Progenitor cell of endocrine pancreas (in vitro differentiated cells): ENCODE results near the gene ACAD10. TPM values are rescaled to one million over a fixed set of nuclear protein-coding genes. Genes with fewer than 3 reads are reported as not detected.

Experiments
- DNase-seq: peaks from one replicate; pipeline ENCODE4 v3.0.0; 2021; ENCODE audit warnings: low spot score; ENCODE audit not compliant: unreplicated experiment
- H3K27ac Mint-ChIP-seq: 2 replicates; pipeline ENCODE4 v1.8.0; 2021; ENCODE audit warnings: mild to moderate bottlenecking, moderate library complexity, mixed read lengths
- H3K27me3 Mint-ChIP-seq: 2 replicates; pipeline ENCODE4 v1.8.0; 2021; ENCODE audit warnings: mixed read lengths
- H3K36me3 Mint-ChIP-seq: 2 replicates; pipeline ENCODE4 v1.8.0; 2022; ENCODE audit warnings: mixed read lengths; ENCODE audit not compliant: insufficient read depth
- H3K4me1 Mint-ChIP-seq: 2 replicates; pipeline ENCODE4 v1.8.0; 2021; ENCODE audit warnings: low read depth, mixed read lengths
- H3K4me3 Mint-ChIP-seq: 2 replicates; pipeline ENCODE4 v1.8.0; 2021; ENCODE audit warnings: low read depth, mild to moderate bottlenecking, moderate library complexity, mixed read lengths
- H3K9me3 Mint-ChIP-seq: 2 replicates; pipeline ENCODE4 v1.8.0; 2021; ENCODE audit warnings: low read depth, mixed read lengths
- total RNA-seq: library from RNA; stranded (reverse); gene quantifications from 2 replicates; pipeline ENCODE4 v1.2.1, GENCODE V29; 2021
- TF ChIP-seq, protein P1 (sequence below): fragments of 200-600 bp; sonication (generic); IDR thresholded peaks from one replicate; pipeline ENCODE4 v1.5.0; 2021; ENCODE audit warnings: antibody characterized with exemption, mild to moderate bottlenecking; ENCODE audit not compliant: unreplicated experiment

Gene ACAD10
- total RNA-seq, 1 donor from 2014 or later = 62.3 TPM

DNA sequence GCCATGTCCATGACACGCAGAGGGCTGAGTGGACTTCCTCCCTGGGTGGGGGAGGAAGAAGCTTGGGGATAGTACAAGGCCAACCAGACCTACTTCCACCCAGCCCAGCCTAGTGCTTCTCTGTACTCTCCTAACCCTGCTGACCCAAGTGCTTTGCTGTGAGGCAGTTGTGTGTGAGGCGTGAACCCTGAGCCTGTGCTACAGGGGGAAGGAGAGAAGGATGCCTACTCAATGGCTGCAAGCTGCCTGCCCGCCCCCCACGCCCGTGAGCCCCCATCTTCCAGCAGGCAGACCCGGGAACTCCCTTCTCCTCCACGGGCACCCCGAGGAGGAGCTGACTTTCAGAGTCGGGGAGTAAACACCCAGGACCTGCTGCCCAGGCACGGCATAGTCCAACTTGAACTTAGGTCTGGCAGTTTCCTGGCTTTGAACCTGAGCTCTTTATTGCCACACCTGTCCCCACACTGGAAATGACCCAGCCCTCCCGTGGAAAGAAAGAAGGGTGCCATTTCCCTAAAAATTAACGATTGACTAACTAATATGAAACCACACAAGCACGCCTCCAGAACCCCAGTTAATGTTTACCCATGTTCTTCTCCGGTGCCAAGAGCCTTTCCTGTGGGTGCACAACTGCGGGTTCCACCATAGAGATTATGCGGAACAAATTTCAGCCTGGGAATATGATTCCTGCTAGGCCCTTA, 91.6 kb downstream of the ACAD10 start:
- TF ChIP-seq, protein P1, sequence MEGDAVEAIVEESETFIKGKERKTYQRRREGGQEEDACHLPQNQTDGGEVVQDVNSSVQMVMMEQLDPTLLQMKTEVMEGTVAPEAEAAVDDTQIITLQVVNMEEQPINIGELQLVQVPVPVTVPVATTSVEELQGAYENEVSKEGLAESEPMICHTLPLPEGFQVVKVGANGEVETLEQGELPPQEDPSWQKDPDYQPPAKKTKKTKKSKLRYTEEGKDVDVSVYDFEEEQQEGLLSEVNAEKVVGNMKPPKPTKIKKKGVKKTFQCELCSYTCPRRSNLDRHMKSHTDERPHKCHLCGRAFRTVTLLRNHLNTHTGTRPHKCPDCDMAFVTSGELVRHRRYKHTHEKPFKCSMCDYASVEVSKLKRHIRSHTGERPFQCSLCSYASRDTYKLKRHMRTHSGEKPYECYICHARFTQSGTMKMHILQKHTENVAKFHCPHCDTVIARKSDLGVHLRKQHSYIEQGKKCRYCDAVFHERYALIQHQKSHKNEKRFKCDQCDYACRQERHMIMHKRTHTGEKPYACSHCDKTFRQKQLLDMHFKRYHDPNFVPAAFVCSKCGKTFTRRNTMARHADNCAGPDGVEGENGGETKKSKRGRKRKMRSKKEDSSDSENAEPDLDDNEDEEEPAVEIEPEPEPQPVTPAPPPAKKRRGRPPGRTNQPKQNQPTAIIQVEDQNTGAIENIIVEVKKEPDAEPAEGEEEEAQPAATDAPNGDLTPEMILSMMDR = no peak
- H3K27ac Mint-ChIP-seq = no peak overlapping the region

DNA sequence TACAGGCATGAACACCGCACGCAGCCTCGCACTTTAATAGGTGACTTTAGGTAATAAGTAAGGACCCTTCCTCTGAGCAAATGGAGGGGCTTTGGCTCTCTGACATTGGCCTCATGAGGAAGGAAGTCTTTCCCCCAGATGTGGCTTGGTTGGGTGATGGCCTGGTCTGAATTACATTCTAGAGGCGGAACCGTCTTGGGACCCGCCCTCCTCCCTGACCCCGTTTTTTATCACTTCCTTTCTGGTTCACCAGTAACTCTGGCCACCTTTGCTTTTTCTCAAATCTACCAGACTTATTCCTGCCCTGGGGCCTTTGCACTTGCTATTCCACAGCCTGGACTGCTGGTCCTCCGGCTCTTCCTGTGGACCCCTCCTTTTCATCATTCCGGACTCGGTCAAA, 94.3 kb downstream of the ACAD10 start:
- Mint-ChIP-seq H3K9me3 (peaks cover 4% of the 10 kb centered on the region), H3K4me1 (peaks cover 18% of the 10 kb centered on the region), H3K36me3 (peaks cover 19% of the 10 kb centered on the region), H3K27me3 (no peaks in the 10 kb centered on the region), H3K4me3 (no peak overlapping the region), H3K27ac (no peak overlapping the region)
- no peak for DNase-seq
- TF ChIP-seq, protein P1 = no peak

More for the DNA sequence above, 91.6 kb downstream of the ACAD10 start:
- Mint-ChIP-seq H3K9me3 (peaks cover 4% of the 10 kb centered on the region), H3K4me3 (no peak overlapping the region), H3K4me1 (peaks cover 34% of the 10 kb centered on the region), H3K27me3 (no peaks in the 10 kb centered on the region), H3K36me3 (peaks cover 17% of the 10 kb centered on the region)
- DNase-seq = no peak

DNA sequence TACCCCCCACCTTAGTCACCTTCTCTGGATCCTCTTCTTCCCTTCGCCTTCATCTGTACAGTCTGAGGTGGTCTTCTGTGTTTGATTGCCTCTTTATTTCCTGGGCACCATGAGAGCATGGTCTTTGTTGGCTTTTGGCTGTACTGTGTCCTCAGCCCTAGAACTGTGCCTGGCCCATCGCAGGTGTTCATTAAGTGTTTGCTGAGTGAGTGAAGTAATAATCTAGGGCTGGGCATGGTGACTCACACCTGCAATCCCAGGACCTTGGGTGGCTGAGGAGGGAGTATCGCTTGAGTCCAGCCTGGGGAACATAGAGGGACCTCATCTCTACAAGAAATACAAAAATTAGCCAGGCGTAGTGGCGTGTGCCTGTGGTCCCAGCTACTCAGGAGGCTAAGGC, 94.8 kb downstream of the ACAD10 start:
- H3K9me3 Mint-ChIP-seq = peaks cover 4% of the 10 kb centered on the region
- no peak overlapping the region for H3K4me3 Mint-ChIP-seq
- DNase-seq = no peak
- H3K27me3 Mint-ChIP-seq = no peaks in the 10 kb centered on the region
- peak overlapping the region; percentile 33 for H3K27ac Mint-ChIP-seq
- peaks cover 21% of the 10 kb centered on the region for H3K36me3 Mint-ChIP-seq
- peaks cover 13% of the 10 kb centered on the region for H3K4me1 Mint-ChIP-seq
- TF ChIP-seq, protein P1 = no peak

DNA sequence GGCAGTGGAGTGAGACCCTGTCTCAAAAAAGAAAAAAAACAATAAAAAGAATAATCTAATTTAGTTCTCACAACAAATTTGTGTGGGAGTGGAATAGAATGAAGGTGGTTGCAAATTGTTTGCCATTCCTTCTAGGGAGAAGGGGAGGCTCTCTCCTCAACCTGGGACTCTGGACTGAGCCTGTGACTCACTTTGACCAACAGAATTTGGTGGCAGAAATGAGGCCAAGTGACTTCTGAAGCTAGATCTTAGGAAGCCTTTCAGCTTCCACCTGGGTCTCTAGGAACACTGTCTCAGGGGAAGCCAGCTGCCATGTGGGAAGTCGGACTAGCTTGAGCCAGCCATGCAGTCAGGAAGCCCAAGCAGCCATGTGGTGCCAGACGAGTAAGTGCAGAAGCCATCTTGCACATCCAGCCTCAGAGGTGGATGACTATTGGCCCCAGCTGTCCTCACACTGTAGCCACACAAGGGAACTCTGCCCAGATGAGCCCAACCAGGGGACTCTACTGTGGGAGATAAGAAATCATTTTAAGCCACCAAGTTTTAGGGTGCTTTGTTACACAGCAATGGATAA, 95.3 kb downstream of the ACAD10 start:
- H3K36me3 Mint-ChIP-seq = peaks cover 22% of the 10 kb centered on the region
- TF ChIP-seq, protein P1 = no peak

DNA sequence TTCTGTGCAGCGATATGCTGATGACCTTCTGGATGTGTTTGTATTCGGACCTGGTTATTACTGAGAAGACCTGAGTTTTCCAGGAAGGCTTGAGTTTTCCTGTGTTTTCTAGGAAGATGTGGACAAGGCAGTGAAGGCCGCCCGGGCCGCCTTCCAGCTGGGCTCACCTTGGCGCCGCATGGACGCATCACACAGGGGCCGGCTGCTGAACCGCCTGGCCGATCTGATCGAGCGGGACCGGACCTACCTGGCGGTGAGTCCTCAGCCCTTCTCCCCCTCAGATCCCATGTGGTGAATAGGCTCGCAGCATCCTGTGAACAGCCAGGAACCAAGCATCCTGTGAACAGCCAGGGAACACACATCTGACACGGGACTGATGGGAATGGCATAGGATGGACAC, 97.2 kb downstream of the ACAD10 start:
- peaks cover 4% of the 10 kb centered on the region for H3K9me3 Mint-ChIP-seq
- no peak for DNase-seq
- H3K27ac Mint-ChIP-seq = no peak overlapping the region
- TF ChIP-seq, protein P1 = no peak
- no peak overlapping the region for H3K4me3 Mint-ChIP-seq
- no peaks in the 10 kb centered on the region for H3K4me1 Mint-ChIP-seq
- H3K36me3 Mint-ChIP-seq = peaks cover 21% of the 10 kb centered on the region
- H3K27me3 Mint-ChIP-seq = no peaks in the 10 kb centered on the region

More for the DNA sequence above, 95.3 kb downstream of the ACAD10 start:
- no peak for DNase-seq
- H3K27me3 Mint-ChIP-seq = no peaks in the 10 kb centered on the region
- no peak overlapping the region for H3K4me3 Mint-ChIP-seq
- peaks cover 4% of the 10 kb centered on the region for H3K9me3 Mint-ChIP-seq
- no peak overlapping the region for H3K27ac Mint-ChIP-seq
- peaks cover 8% of the 10 kb centered on the region for H3K4me1 Mint-ChIP-seq
